DOHH2 (cell line): ENCODE measurements around the gene RTN4IP1.

ENCODE experiments used
- CTCF ChIP-seq: fragments of 200-600 bp; sonication (generic); IDR thresholded peaks from one replicate; pipeline ENCODE4 v1.5.1; 2014; ENCODE audit warnings: antibody characterized with exemption, mild to moderate bottlenecking, low read depth, low read length; ENCODE audit not compliant: poor library complexity, severe bottlenecking
- EZH2phosphoT487 ChIP-seq: fragments of 200-600 bp; sonication (generic); IDR thresholded peaks from 2 replicates; pipeline ENCODE4 v1.6.1; 2017; ENCODE audit warnings: borderline replicate concordance, mild to moderate bottlenecking, antibody characterized with exemption, low read length, moderate library complexity, mixed read lengths

- TF ChIP-seq CTCF (no peak), EZH2phosphoT487 (no peak)
Observed at GRCh38 chr6:106546691-106547414, 82.4 kb downstream of the RTN4IP1 start.
